HG03103 (cell line): ENCODE data around the gene LRRC27.

Experiments used
- ATAC-seq: cut with Tn5 transposase; IDR thresholded peaks from one replicate; pipeline ENCODE4 v1.9.1; 2021; ENCODE audit warnings: low read depth; ENCODE audit not compliant: unreplicated experiment

Gene LRRC27

GRCh38 chr10:132300582-132300981 is 31.4 kb upstream of the LRRC27 start:
- no peak for ATAC-seq

- no peak for ATAC-seq
Measured at GRCh38 chr10:132301371-132302330, 30.3 kb upstream of the LRRC27 start.

GRCh38 chr10:132302421-132303310 is 29.3 kb upstream of the LRRC27 start:
- ATAC-seq = no peak

- no peak for ATAC-seq
Measured at GRCh38 chr10:132303361-132304115, 28.5 kb upstream of the LRRC27 start.

- no peak for ATAC-seq
Measured at GRCh38 chr10:132304756-132305509, 27.1 kb upstream of the LRRC27 start.

- no peak for ATAC-seq
Measured at GRCh38 chr10:132305654-132306342, 26.2 kb upstream of the LRRC27 start.

- ATAC-seq = no peak
Measured at GRCh38 chr10:132306343-132306685, 25.7 kb upstream of the LRRC27 start.

- ATAC-seq = peak; percentile 13
Measured at GRCh38 chr10:132306864-132307751, 24.9 kb upstream of the LRRC27 start.

GRCh38 chr10:132307823-132308586 is 24.0 kb upstream of the LRRC27 start, which contains the start of gene STK32C:
Gene STK32C, minus strand, starts transcription at chr10:132307950. Its CDS starts 117 bp downstream, at chr10:132307833.
- ATAC-seq = peak; percentile 81

- no peak for ATAC-seq
Measured at GRCh38 chr10:132308587-132309470, 23.2 kb upstream of the LRRC27 start.

GRCh38 chr10:132309471-132309865 is 22.5 kb upstream of the LRRC27 start:
- no peak for ATAC-seq

GRCh38 chr10:132309879-132310591 is 22.0 kb upstream of the LRRC27 start:
- no peak for ATAC-seq

- ATAC-seq = no peak
Measured at GRCh38 chr10:132310701-132311337, 21.2 kb upstream of the LRRC27 start.

GRCh38 chr10:132311338-132311939 is 20.6 kb upstream of the LRRC27 start:
- no peak for ATAC-seq

GRCh38 chr10:132313305-132313704 is 18.7 kb upstream of the LRRC27 start:
- ATAC-seq = no peak
